ENCODE data around the gene TNS3. TPM values are rescaled to one million over a fixed set of nuclear protein-coding genes. Genes with fewer than 3 reads are reported as not detected.

Gene TNS3
- total and polyA plus RNA-seq, 2 of the 13 experiments (the other 11 are each of a cell fraction or from before 2014, with no cell fraction given) = 52.9 to 55.7 TPM

- TF ChIP-seq RXRB (CRISPR knock-in tag; IDR thresholded peaks at IDR 0.05; ENCODE audit: borderline replicate concordance) (peak; percentile 83), ZNF713 (CRISPR knock-in tag; IDR thresholded peaks at IDR 0.05) (no peak), IKZF4 (CRISPR knock-in tag; IDR thresholded peaks at IDR 0.05; ENCODE audit: borderline replicate concordance, low read depth, not compliant biosample characterization) (no peak), ZNF766 (CRISPR knock-in tag; IDR thresholded peaks at IDR 0.05; ENCODE audit: borderline replicate concordance) (peak; percentile 73; the same call in 1 of the 2 replicates), MXI1 (IDR thresholded peaks at IDR 0.05; ENCODE audit: borderline replicate concordance, low read depth, low read length) (peak; percentile 45; the same call in 1 of the 3 replicates), MXD4 (CRISPR knock-in tag; IDR thresholded peaks at IDR 0.05) (peak; percentile 37; the same call in 1 of the 2 replicates), PHB2 (IDR thresholded peaks at IDR 0.05; ENCODE audit: partially characterized antibody) (no peak), SIN3B (IDR thresholded peaks at IDR 0.05; ENCODE audit: low read length) (no peak), PREB (CRISPR knock-in tag; IDR thresholded peaks at IDR 0.05) (no peak), ZFP90 (CRISPR knock-in tag; IDR thresholded peaks at IDR 0.05; ENCODE audit: borderline replicate concordance) (0 out of 2 replicates have a peak, but pooled peaks have one; percentile 34), ZNF207 (IDR thresholded peaks at IDR 0.05; ENCODE audit: borderline replicate concordance) (no peak), MYNN (CRISPR knock-in tag; IDR thresholded peaks at IDR 0.05; ENCODE audit: low read depth) (no peak), RBM22 (optimal IDR thresholded peaks at IDR 0.05; ENCODE audit: low read length) (no peak), CSRNP1 (CRISPR knock-in tag; IDR thresholded peaks at IDR 0.05) (no peak), ZNF280B (CRISPR knock-in tag; IDR thresholded peaks at IDR 0.05; ENCODE audit: borderline replicate concordance) (no peak), HMG20B (CRISPR knock-in tag; conservative IDR thresholded peaks at IDR 0.05) (no peak; the same call in 1 of the 2 replicates), ZFP36L1 (CRISPR knock-in tag; IDR thresholded peaks at IDR 0.05) (no peak), ZNF572 (CRISPR knock-in tag; IDR thresholded peaks at IDR 0.05) (no peak), KAT7 (CRISPR knock-in tag; IDR thresholded peaks at IDR 0.05; ENCODE audit: borderline replicate concordance) (no peak), SKI (IDR thresholded peaks at IDR 0.05; ENCODE audit: partially characterized antibody) (peak; percentile 17), POLR2AphosphoS2 (IDR thresholded peaks at IDR 0.05; ENCODE audit: low read depth, low read length) (no peak), ZNF24 (IDR thresholded peaks at IDR 0.05) (peak; percentile 48; the same call in 1 of the 2 replicates), KLF16 (CRISPR knock-in tag; IDR thresholded peaks at IDR 0.05) (no peak), KDM2A (CRISPR knock-in tag; IDR thresholded peaks at IDR 0.05; ENCODE audit: borderline replicate concordance, low read depth) (0 out of 2 replicates have a peak, but pooled peaks have one; percentile 37), GATAD1 (CRISPR knock-in tag; IDR thresholded peaks at IDR 0.05) (no peak)
Measured at GRCh38 chr7:47622946-47623640, 41.2 kb upstream of the TNS3 start (continued).

Data from HepG2 (cell line).